Brain microvascular endothelial cell (primary cell): ENCODE measurements around the gene SMARCA5.
A peak's percentile ranks its signal among the peaks of the same experiment; 100 is the strongest.

Experiments used
- DNase-seq: peaks from one replicate; pipeline ENCODE4 v3.0.0-alpha.2; 2020
- H3K27ac ChIP-seq: fragments of 250-450 bp; sonication (Bioruptor Pico); 2 replicates; pipeline ENCODE4 v1.5.1; 2020; ENCODE audit warnings: mild to moderate bottlenecking, moderate library complexity
- H3K27me3 ChIP-seq: fragments of 250-450 bp; sonication (Bioruptor Pico); replicated peaks from 2 replicates; pipeline ENCODE4 v1.5.1; 2020; ENCODE audit warnings: mild to moderate bottlenecking
- H3K36me3 ChIP-seq: fragments of 250-450 bp; sonication (Bioruptor Pico); replicated peaks from 2 replicates; pipeline ENCODE4 v1.5.1; 2020; ENCODE audit warnings: mild to moderate bottlenecking
- H3K4me3 ChIP-seq: 2 replicates; pipeline ENCODE4 v1.5.1; 2011; ENCODE audit warnings: low read depth, mild to moderate bottlenecking, control low read depth, low read length, moderate library complexity
- CTCF ChIP-seq: IDR thresholded peaks from 2 replicates; pipeline ENCODE4 v1.5.1; 2011; ENCODE audit warnings: low read depth, mild to moderate bottlenecking, moderate library complexity, low read length, control low read depth, inconsistent platforms; ENCODE audit errors: missing control alignments
- in situ Hi-C: cut with HindIII; loops from 2 replicates; pipeline ENCODE4 v1.10.0; 2017; ENCODE audit warnings: low sequenced_read_pairs, low pct_ligation_motif_present

SMARCA5 gene

GRCh38 chr4:143486314-143486713, 27.2 kb upstream of the SMARCA5 start:
- in situ Hi-C loops: no loop called here
- no peak for DNase-seq
- Histone ChIP-seq H3K27ac (no peak overlapping the region), H3K36me3 (no peaks in the 10 kb centered on the region), H3K27me3 (no peaks in the 10 kb centered on the region), H3K4me3 (no peak overlapping the region)
- TF ChIP-seq CTCF: no peak

DNA sequence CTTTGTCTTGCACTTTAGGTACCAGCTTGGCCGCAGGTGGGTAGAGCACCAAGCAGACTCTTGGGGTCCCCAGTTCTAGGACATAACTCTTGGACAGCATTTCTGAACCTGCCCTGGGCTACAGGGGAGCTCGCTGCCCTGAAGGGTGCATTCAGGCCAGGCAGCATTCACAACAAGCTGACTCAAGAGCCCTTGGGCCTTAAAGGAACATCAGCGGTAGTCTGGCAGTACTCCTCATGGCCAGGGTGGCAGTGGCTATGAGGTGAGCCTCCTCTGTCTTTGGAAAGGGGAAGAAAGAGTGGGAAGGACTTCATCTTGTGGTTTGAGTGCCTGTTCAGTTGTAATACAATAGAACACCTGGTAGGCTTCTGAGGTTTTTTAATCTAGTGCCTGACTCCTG, 24.8 kb upstream of the SMARCA5 start:
- H3K27me3 ChIP-seq: no peaks in the 10 kb centered on the region
- H3K4me3 ChIP-seq: no peak overlapping the region
- no peak overlapping the region for H3K27ac ChIP-seq
- no peak for DNase-seq
- TF ChIP-seq CTCF: no peak
- in situ Hi-C loops: no loop called here
- H3K36me3 ChIP-seq: no peaks in the 10 kb centered on the region

DNA sequence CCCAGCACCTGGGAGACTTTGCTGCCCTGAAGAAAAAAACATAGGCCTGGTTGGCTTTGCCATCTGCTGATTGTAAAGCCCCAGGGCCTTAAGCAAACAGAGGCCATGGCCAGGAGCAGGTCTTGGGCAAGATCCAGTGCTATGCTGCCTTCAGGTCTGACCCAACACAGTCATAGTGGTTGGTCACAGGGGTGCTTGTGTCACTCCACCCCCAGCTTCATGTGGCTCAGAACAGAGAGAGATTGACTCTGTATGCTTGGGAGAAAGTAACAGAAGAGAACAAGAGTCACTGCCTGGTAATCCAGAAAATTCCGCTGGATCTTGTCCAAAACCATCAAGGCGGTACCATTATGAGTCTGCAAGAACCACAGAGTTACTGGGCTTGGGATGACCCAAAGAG, 24.4 kb upstream of the SMARCA5 start:
- H3K36me3 ChIP-seq: no peaks in the 10 kb centered on the region
- in situ Hi-C loops: no loop called here
- no peak overlapping the region for H3K27ac ChIP-seq
- H3K4me3 ChIP-seq: no peak overlapping the region
- peak; percentile 38 for DNase-seq
- no peak for TF ChIP-seq CTCF
- no peaks in the 10 kb centered on the region for H3K27me3 ChIP-seq

DNA sequence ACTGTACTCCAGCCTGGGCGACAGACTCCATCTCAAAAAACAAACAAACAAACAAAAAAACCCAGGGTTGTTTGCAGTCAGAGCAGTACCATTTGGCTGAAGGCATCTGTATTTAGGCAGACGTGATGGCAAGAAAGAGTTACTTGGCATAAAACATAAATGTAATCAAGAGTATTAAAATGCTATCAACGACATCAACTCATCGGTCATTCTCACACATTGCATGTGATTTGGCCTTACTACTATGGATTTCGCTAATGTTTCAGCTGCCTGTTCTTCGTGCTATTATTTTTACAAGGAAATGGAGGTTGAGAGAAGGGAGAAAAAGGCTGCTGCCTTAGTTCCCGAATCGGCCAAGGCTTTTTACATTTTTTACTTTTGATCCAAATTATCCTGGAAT, 15.5 kb upstream of the SMARCA5 start:
- no peaks in the 10 kb centered on the region for H3K36me3 ChIP-seq
- H3K4me3 ChIP-seq: no peak overlapping the region
- no peak overlapping the region for H3K27ac ChIP-seq
- in situ Hi-C loops: no loop called here
- no peak for DNase-seq
- H3K27me3 ChIP-seq: no peaks in the 10 kb centered on the region
- no peak for TF ChIP-seq CTCF

- Histone ChIP-seq H3K36me3 (no peaks in the 10 kb centered on the region), H3K27me3 (no peaks in the 10 kb centered on the region), H3K27ac (no peak overlapping the region), H3K4me3 (no peak overlapping the region)
- DNase-seq: no peak
- no peak for TF ChIP-seq CTCF
- in situ Hi-C loops: no loop called here
Measured at GRCh38 chr4:143502231-143502630, 11.3 kb upstream of the SMARCA5 start.

GRCh38 chr4:143506031-143506430, 7.5 kb upstream of the SMARCA5 start:
- Histone ChIP-seq H3K36me3 (no peaks in the 10 kb centered on the region), H3K27ac (no peak overlapping the region), H3K4me3 (no peak overlapping the region), H3K27me3 (no peaks in the 10 kb centered on the region)
- DNase-seq: no peak
- TF ChIP-seq CTCF: no peak
- in situ Hi-C loops: no loop called here
